Measurements from ENCODE around the gene MICALL1.
"Not testable (repeated sequence)": the region's sequence is repeated elsewhere in the genome, so short reads cannot be mapped to it uniquely, and the experiment has no call there.

The MICALL1 gene

DNA sequence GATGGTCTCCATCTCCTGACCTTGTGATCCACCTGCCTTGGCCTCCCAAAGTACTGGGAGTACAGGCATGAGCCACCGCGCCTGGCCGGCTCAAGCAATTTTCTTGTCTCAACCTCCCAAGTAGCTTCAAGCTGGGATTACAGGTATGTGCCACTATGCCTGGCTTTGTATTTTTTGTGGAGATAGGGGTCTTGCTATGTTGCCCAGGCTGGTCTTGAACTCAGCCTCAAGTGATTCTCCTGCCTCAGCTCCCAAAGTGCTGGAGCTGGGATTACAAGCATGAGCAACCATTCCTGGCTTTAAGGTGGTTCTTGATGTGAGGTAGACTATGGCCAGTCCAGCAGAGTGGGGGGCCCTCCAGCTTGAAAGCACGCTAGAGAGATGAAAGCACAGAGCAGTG is 55.0 kb downstream of the MICALL1 start:
- DNase-seq, result no peak

DNA sequence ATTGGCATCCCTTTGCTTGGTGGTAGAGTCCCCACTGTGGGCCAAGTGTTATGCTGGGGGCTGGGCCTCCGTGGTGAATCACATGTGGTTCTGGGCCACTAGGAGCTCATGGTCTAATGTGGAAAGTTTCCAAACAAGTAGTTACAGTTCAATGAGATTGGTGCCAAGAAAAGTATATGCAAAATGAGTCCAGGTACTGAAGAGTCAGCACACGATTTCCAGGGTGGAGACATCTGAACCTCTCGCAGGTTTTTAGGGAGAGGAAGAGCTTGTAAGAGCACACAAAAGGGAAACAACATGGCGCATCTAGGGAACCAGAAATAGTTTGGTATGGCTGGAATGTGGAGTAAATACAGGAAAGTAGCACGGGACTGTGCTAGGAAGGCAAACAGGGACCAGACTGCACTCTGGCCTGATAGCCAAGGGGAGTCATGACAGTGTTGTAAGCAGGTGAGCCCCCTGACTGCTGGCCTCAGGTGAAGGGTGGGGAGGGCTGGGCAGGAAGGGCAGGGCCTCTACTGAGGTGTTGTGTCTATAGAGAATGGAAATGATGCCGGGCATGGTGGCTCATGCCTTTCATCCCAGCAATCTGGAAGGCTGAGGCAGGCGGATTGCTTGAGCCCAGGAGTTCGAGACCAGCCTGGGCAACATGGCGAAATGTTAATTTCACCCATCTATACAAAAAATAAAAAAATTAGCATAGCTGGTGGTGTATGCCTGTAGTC is 60.0 kb downstream of the MICALL1 start:
- DNase-seq, result no peak

- no peak for DNase-seq
Observed at GRCh38 chr22:37967147-37967546, 61.0 kb downstream of the MICALL1 start.

DNA sequence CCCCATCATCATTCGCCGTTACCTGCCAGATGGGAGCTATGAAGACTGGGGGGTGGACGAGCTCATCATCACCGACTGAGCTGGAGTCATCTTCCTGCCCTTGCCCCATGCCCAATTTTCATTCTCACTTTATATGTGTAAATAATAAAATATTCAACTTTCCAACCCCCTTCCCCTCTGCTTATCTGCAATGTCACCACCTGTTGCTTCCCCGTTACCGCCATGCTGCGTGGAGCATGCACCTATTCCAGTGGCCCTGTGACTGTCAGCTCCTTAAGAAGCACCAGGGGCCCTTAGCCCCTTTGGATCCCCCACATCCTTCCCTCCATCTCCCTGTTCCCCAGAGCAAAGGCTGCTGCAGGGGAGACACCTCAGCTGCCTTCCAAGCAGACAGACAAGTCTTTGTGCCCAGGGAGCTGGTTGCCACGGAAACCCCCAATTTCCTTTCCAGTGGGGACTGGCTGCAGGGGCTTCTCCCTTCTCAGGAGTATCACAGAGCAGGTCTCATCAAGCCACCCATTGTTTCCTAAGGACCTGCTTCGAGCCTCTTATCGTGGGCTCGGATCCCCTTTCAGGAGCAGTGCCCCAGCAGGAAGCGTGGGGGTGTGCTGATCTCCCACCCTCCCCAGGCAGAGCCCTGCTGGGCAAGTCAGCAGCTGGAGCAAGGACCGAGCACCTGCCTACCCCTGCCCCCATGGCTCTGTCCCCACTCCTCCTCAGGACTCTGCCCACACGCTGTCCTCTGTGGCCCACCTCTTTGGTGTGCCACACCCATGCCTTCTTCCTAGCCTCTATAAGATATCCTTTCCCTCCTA is 61.7 kb downstream of the MICALL1 start:
- no peak for DNase-seq

- DNase-seq, result no peak
Observed at GRCh38 chr22:37968452-37969251, 62.6 kb downstream of the MICALL1 start.

DNA sequence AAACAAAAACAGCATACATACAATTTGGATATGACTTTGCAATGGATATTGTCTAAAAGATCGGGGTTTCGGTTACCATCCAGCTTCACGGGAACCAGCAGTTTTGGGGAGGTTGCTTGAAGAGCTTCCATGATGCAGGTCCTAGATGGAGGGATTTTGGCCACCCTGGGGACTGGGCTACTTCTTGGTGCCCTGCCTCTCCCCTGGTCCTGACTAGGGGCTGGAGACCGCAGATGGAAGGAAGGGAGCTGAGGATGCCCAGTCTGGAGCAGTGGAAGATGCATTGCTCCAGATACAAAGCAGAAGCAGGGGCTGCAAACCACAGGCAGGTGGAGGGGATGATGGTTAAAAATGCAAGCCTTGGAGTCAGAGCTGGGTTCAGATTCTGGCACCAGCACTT is 64.8 kb downstream of the MICALL1 start:
- no peak for DNase-seq

GRCh38 chr22:37971475-37972434 is 65.7 kb downstream of the MICALL1 start:
- no peak for DNase-seq

GRCh38 chr22:37972527-37972926 is 66.4 kb downstream of the MICALL1 start:
- DNase-seq, result no peak

DNA sequence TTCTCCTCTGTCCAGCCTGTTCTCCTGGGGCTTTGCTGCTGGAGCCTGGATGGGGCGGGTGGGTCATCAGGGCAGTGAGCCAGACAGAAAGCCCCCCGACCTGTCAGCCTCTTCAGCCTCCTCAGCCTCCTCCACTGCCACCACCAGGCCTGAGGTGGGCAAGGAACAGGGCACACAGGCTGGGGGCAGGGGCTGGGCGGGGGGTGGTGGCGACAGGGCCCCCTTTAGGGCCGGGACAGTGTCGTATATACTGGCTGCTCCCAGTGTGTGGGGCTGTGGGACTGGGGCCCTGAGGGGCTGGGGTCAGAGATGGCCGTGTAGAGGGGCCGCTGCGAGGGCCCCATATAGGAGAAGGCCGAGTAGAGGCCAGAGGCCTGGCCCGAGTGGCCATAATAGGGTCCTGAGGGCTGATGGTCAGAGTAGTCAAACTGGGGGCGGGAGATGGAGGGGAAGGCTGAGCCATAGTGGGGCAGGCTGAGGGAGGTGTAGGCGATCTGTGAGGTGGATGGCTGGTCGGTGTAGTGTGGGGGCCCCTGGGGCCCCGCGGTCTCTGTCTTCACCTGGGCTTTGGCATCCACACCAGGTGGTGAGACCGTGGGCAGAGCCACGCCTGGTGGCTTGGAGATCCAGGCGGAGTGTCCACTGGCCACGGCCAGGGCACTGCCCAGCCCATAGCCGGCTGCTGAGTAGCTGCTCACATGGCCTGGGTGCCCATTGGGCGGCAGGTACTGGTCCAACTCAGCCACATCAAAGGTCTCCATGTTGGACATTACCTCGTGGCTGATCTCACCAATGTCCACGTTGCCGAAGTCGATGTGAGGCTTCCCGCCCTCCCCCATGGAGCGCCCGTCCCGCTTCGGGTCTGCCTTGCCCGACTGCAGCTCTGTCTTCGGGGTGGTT is 67.4 kb downstream of the MICALL1 start:
- no peak for DNase-seq

- no peak for DNase-seq
Observed at GRCh38 chr22:37975153-37975552, 69.1 kb downstream of the MICALL1 start.

GRCh38 chr22:37976022-37976421 is 69.9 kb downstream of the MICALL1 start:
- not testable (repeated sequence) for DNase-seq

DNA sequence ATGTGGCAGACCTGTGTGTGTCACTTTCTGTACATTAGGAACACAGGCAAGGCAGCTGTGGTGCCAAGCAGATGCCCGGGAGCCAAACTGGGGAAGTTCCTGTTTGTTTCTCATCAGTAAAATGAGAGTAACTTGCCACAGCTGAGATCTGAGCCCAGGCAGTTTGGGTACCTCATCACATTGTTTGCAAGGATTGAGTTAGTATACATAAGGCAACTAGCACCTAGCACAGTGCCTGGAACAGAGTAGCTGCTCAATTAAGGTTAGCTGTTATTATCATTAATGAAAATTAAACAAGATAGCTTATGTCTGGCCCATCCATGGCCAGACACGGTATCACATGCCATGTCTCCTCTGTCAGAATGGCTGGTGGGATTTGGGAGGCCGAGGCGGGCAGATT is 70.5 kb downstream of the MICALL1 start:
- DNase-seq, result no peak

GRCh38 chr22:37979782-37980181 is 73.7 kb downstream of the MICALL1 start:
- DNase-seq, result no peak

- DNase-seq, result no peak
Observed at GRCh38 chr22:37981282-37982011, 75.3 kb downstream of the MICALL1 start.

- DNase-seq, result no peak
Observed at GRCh38 chr22:37982151-37982785, 76.2 kb downstream of the MICALL1 start.

DNA sequence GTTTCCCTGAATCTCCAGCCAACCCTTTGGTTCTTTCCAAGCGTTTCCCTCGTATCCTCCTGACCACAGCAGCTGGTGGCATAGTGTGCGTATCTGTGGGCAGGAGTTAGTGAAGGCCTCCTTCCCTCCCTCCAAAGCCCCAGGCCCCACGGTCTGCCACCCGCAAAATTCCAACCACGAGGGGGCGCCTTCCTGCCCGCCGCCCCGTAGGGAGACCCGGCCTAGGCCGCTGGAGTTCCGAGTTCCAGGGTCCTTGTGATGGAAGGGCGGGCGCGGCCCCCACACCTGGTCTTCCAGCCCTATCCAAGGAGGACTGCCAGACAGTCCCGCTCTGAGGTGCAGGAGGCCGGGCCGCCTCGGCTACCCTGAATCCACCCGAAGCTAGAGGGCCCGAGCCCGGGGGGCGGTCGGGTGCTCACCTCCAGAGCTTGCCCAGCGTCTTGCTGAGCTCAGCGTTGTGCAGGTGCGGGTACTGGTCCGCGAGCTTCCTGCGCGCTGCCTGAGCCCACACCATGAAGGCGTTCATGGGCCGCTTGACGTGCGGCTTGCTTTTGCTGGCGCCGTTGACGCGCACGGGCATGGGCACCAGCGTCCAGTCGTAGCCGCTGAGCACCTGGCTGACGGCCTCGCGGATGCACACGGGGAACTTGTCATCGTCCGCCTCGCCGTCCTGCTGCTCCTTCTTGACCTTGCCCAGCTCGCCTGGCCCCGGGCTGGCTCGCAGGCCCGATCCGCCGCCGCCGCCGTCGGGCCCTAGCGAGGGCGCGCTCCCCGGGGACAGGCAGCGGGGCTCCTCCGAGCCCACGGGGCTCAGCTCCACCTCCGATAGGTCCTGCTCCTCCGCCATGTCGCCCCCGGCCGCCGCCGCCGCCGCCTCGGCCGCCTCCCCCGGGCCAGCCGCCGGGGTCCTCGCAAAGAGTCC is 77.1 kb downstream of the MICALL1 start:
- DNase-seq, result no peak

- DNase-seq, result no peak
Observed at GRCh38 chr22:37983860-37984791, 78.0 kb downstream of the MICALL1 start, which contains the start of gene SOX10. Gene SOX10, minus strand, starts transcription at chr22:37984555. Its CDS starts 771 bp downstream, at chr22:37983784.

Measured in NCI-H2081 treated with DMSO at 0.1 percent for 48 hours (cell line).